GM21529 (cell line): ENCODE results near the gene KCNN3.

Experiments used
- ATAC-seq: cut with Tn5 transposase; IDR thresholded peaks from one replicate; pipeline ENCODE4 v1.9.1; 2021; ENCODE audit not compliant: unreplicated experiment

The KCNN3 gene

GRCh38 chr1:154730986-154731489 is 139.0 kb downstream of the KCNN3 start:
- no peak for ATAC-seq

DNA sequence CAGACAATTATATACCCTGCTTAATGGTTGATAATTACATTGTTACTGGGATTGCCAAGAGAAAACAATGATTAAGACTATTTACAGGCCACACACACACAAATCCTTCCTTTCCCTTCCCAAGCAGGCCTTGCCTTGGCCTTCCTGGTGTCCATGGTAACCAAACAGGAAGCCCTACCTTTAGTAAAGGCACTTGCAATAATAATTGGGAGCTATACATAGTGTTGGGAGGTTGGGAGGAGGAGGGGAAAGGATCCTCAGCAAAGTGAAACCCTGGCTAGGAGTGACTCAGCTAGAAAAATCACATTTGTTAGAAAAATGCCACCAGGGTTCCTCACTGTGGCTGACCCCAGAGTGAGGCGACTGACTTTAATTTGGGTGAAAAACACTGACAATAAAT is 139.8 kb downstream of the KCNN3 start:
- ATAC-seq = no peak

DNA sequence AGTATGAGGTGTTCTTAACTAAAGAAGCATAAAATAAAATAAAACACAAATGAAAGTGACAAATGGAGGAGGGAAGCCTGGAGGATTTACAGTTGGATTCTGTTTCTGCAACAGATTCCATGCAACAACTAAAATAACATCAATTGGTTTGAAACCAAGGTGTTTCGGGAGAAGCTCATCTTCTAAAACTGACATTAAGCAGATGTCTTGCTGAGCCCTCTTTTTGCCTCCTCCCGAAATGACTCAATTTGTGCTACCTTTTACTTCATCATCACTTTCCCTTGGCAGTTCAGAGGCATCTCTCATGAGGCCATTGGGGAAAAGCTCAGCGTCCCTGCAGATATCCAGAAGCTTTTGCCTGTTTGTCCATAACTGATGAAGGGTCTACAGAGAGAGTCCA is 140.5 kb downstream of the KCNN3 start:
- no peak for ATAC-seq

DNA sequence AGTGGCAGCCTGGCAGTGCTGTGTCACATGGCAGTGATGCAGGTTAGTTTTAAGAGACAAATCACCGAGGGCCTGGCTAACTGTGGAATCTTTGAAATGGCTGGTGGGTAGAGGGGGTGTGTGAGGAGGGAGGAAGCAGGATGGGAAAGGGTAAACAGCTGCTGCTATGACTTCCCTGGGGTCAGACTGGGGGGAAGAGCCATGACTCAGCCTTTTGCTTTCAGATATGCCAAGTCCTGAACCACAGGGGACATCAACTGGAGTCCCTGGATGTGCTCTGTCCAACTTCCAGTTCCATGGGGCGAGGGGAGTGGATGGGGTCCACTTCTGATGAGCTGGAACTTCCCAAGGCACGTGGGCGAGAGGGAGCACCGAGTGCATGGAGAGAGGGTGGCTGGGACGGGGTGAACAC is 141.0 kb downstream of the KCNN3 start:
- ATAC-seq = no peak

DNA sequence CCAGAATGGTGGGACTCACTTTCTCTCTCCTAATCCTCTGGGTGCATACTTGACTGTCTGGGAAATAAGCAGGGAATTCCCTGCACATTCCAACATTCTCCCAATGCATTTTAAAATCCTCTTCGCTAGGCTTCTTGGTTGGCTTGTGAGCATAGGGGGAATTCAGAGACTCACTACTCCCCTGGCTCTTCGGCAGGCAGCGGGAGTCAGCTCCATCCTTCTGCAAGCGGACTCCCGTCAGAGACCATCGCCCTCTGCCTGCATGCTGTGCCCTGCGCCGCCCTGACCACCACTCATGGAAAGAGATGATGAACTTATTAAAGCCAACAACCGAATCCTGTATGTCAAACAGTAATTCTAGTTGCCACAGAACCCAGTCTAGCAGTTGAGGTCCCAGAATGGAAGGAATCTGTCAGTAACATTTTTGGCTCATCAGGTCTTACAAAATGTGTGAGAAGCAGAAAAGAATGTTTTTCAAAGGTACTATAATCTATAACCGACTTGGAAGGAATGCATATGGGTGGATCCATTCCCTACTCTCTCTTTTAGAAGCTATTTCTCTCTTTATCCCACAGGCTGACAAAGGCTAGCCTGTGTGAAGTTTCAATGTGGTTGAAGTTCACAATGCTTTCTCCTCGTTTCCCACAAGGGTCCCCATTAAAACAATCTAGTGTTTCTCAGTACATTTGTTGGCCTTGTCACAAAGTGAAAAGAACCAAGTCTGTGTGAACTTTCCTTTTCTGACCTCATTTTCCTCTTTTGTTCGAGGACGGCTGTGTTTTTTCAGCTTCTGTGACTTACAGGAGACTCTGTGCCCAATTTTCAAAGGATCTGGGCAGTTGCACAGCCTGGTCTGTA is 143.0 kb downstream of the KCNN3 start:
- ATAC-seq = no peak

DNA sequence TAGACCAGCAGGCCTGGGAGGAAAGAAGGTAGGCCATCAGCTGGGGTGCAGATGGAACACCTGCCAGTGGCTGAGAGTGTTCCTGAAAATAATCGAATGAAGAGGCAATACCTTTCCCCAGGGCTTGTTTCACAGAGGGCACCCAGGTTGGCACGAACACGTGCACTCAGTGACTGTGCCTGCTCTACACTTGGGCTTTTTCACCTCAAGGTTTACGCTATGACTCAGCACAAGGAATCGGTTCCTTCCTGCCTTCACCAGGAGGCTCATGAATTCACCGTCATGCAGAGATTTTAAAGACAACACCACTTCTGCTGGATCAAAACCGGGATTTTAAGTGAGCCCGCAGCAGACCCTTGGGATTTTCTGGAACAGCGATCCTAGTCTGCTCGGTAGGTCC is 143.6 kb downstream of the KCNN3 start:
- no peak for ATAC-seq

GRCh38 chr1:154725865-154726264 is 144.2 kb downstream of the KCNN3 start:
- ATAC-seq = no peak

DNA sequence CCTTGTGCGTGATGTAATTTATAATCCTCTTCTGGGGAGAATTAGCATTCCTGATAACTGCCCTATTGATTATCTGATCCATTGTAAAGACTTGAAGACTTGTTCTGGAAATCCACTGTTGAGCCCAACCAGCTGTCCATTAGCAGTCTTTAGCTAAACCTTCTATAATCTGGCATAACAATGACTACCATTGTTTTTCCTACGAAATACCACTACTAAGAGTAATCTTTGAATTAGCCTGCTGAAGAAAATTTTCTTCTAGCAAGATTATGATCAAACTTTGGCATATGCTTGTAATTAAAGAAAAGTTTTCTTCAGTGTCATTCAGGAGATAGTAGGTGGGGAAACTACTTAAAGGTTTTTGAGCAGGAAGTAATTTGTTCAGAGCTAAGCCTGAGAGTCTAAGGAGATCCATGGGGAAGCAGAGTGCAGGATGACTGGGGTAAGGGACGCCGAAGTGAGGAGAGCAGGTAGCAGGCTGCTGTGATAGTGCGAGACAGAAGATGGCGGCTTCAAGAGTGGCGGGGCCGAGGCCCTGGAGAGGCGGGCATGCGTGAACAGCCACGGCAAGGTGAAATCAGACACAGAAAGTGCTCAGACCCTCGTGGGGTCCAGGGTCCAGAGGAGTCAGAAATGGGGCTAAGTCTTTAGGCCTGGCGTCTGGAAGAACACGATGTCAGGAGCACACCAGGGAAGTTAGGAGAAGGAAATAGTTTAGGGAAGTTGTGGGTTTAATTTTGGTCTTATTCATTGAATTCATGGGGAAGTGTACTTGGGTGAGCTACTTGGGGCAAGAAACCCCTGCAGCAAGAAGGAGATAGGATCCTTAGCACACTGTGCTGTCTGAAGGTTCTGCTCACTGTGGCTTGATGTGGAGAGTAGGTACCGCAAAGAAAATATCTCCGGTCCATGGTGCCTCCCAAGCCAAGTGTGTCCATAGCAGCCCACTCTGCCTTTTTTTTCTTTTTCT is 149.5 kb downstream of the KCNN3 start:
- no peak for ATAC-seq

DNA sequence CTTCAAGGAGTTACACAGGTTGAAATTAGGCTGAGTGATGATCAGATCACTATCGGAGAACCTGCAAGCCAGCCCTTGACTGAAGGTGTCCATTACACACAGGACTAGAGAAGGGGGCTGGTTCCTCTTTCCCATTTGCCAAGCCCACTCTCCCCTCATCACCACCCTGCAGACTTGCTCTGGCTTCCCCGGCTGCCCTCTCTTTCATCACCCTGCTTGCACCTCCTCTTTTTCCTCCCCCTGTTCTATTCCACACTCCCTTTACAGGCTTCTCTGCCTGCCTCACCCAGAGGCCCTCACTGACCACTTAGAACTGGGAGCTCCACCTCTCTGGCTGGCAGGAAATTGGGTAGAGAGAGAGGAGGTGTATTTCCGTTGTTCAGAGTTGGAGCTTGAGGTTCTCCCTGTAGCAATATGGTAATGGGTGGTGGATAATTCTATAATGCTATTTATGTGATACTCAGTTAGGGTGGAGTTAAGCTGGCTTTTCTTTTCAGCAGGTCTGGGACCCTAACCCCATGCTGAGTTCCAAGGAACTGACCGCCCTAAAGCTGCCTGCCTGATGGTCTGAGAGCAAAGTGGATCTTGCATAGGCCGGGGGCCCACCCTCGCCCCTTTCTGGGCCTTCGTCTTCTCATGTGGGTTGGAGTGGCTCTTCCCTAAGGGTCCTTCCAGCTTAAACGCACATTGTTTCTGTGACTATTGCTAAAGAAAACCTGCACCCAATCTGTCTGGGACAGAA is 150.3 kb downstream of the KCNN3 start:
- ATAC-seq = no peak

GRCh38 chr1:154718566-154718965 is 151.5 kb downstream of the KCNN3 start:
- no peak for ATAC-seq

GRCh38 chr1:154717528-154717924 is 152.6 kb downstream of the KCNN3 start:
- no peak for ATAC-seq

GRCh38 chr1:154716614-154717527 is 153.2 kb downstream of the KCNN3 start:
- no peak for ATAC-seq

DNA sequence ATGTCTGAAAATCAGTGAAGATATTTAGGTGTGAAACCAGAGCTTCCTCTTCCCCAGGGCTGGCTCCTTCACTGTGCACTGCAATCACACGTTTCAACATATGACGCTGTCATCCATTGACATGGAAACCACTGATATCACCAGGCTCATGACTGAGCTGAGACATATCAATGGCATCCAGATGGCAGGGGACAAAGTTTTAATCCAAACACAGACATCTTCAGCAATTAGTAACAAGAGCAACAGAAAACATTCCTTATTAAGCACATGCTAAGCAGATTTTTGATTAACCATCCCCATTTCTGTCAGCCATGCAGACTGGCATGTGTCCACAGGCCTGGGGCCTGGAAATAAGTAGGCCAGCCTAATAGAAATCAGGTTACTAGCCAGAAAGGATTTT is 154.1 kb downstream of the KCNN3 start:
- ATAC-seq = no peak

- ATAC-seq = no peak
Observed at GRCh38 chr1:154715385-154715784, 154.7 kb downstream of the KCNN3 start.

DNA sequence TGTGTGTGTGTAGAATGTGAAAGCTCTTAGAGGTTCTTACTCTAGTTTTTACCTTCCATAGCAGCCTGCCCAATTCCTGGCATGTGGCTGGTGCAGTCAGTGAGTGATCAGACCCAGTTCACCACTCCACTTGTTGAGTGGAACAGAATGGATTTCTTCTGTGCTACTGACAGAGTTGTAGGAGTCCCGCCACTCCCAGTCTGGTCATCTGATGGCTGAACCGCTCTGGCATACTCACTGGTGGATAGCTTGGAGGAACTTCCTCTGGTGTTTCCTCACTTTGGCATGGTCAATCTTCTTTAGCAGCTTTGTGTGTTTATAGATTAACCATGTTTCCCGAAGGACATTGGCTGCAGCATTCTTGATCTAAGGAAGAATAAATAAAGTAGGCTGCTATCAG is 155.4 kb downstream of the KCNN3 start:
- ATAC-seq = no peak

DNA sequence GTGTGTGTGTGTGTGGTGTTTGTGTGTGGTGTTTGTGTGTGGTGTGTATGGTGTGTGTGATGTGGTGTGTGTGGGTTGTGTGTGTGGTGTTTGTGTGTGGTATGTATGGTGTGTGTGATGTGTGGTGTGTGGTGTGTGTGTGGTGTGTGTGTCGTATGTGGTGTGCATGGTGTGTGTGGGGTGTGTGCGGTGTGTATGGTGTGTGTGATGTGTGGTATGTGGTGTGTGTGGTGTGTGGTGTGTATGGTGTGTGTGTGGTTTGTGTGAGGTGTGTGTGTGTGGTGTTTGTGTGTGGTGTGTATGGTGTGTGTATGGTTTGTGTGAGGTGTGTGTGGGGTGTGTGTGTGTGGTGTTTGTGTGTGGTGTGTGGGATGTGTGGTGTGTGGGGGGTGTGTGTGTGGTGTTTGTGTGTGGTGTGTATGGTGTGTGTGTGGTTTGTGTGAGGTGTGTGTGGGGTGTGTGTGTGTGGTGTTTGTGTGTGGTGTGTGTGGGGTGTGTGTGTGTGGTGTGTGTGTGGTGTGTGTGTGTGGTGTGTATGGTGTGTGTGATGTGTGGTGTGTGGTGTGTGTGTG is 155.9 kb downstream of the KCNN3 start:
- no peak for ATAC-seq

DNA sequence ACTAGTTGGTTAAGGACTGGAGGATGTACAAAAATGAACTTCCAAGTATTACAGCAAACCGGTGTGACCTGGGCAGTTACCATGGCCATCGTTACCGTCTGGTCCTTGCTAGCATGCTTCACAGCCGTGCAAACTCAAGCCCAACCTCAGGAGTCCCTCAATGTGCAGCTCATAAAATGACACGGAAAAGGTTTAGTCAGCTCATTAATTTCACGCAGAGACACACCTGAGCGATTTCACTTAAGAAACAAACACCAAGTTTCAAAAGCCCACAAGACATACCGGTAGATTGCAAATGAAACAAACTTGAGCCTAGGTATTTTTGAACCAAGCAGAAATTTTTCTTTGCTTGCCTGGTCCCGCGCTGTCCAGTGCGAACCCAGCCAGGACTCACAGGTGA is 157.1 kb downstream of the KCNN3 start:
- ATAC-seq = no peak

- ATAC-seq = no peak
Observed at GRCh38 chr1:154712166-154712810, 157.8 kb downstream of the KCNN3 start.

DNA sequence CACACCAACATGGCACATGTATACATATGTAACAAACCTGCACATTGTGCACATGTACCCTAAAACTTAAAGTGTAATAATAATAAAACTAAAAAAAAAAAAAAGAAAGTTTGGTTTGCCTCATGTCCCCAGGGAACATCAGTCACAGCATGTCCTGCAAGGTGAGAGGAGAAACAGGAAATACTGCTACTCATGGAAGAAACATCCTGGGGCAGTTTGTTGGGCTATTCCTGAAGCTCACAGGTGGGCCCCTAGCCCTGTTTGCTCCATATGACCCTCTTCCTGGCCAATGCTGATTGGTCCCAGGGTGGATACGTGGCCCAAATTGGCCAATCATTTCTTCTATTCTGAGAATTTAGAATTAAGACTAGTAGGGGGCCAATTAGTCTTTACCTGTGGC is 158.7 kb downstream of the KCNN3 start:
- no peak for ATAC-seq
